Neural crest cell (in vitro differentiated cells): ENCODE measurements around the gene PCDHGC5. TPM values are rescaled to one million over a fixed set of nuclear protein-coding genes. Genes with fewer than 3 reads are reported as not detected.

Source experiments
- DNase-seq: peaks from one replicate; pipeline ENCODE4 v3.0.0; 2021; ENCODE audit warnings: low read depth, mixed read lengths, low spot score
- H3K27ac Mint-ChIP-seq: one replicate; pipeline ENCODE4 v1.8.0; 2021; ENCODE audit warnings: mild to moderate bottlenecking, mixed read lengths; ENCODE audit not compliant: unreplicated experiment
- H3K27me3 Mint-ChIP-seq: 2 replicates; pipeline ENCODE4 v1.8.0; 2021; ENCODE audit warnings: low read depth, mild to moderate bottlenecking, mixed read lengths
- H3K36me3 Mint-ChIP-seq: 2 replicates; pipeline ENCODE4 v1.8.0; 2021; ENCODE audit warnings: low read depth, mild to moderate bottlenecking, mixed read lengths
- H3K4me1 Mint-ChIP-seq: 2 replicates; pipeline ENCODE4 v1.8.0; 2021; ENCODE audit warnings: mixed read lengths
- H3K4me3 Mint-ChIP-seq: one replicate; pipeline ENCODE4 v1.8.0; 2021; ENCODE audit warnings: mild to moderate bottlenecking, mixed read lengths
- H3K9me3 Mint-ChIP-seq: 2 replicates; pipeline ENCODE4 v1.8.0; 2021; ENCODE audit warnings: mixed read lengths
- total RNA-seq: library from RNA; stranded (reverse); gene quantifications from 2 replicates; pipeline ENCODE4 v1.2.1, GENCODE V29; 2021
- TF ChIP-seq, protein P1 (sequence below): fragments of 200-600 bp; sonication (generic); conservative IDR thresholded peaks from 2 replicates; pipeline ENCODE4 v1.5.0; 2021; ENCODE audit warnings: antibody characterized with exemption, mild to moderate bottlenecking

PCDHGC5 gene
- total RNA-seq, 1 donor from 2014 or later: 2.2 TPM

DNA sequence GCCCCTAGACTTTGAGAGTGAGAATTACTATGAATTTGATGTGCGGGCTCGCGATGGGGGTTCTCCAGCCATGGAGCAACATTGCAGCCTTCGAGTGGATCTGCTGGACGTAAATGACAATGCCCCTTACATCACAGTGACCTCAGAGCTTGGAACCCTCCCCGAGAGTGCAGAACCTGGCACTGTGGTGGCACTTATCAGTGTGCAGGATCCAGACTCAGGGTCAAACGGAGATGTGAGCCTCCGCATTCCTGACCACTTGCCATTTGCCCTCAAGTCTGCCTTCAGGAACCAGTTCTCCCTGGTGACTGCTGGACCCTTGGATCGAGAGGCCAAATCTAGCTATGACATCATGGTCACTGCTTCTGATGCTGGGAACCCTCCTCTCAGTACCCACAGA, 2.8 kb upstream of the PCDHGC5 start:
- Mint-ChIP-seq H3K27ac (peak overlapping the region; percentile 21), H3K4me3 (peak overlapping the region; percentile 72), H3K9me3 (peaks cover 2% of the 10 kb centered on the region), H3K27me3 (no peaks in the 10 kb centered on the region), H3K4me1 (peaks cover 61% of the 10 kb centered on the region), H3K36me3 (peaks cover 43% of the 10 kb centered on the region)
- TF ChIP-seq, protein P1, sequence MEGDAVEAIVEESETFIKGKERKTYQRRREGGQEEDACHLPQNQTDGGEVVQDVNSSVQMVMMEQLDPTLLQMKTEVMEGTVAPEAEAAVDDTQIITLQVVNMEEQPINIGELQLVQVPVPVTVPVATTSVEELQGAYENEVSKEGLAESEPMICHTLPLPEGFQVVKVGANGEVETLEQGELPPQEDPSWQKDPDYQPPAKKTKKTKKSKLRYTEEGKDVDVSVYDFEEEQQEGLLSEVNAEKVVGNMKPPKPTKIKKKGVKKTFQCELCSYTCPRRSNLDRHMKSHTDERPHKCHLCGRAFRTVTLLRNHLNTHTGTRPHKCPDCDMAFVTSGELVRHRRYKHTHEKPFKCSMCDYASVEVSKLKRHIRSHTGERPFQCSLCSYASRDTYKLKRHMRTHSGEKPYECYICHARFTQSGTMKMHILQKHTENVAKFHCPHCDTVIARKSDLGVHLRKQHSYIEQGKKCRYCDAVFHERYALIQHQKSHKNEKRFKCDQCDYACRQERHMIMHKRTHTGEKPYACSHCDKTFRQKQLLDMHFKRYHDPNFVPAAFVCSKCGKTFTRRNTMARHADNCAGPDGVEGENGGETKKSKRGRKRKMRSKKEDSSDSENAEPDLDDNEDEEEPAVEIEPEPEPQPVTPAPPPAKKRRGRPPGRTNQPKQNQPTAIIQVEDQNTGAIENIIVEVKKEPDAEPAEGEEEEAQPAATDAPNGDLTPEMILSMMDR: no peak
- DNase-seq: no peak

DNA sequence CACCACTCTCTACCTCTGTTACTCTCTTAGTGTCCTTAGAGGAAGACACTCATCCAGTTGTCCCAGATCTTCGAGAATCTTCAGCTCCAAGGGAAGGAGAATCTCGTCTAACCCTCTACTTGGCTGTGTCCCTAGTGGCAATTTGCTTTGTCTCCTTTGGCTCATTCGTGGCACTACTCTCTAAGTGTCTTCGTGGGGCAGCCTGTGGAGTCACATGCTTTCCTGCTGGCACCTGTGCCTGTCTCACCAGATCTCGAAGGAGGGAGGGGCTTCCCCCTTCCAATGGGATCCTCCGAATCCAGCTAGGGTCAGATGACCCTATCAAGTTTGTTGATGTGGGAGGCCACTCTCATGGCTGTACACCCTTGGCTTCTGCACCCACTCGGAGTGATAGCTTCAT, 1.8 kb upstream of the PCDHGC5 start:
- H3K4me1 Mint-ChIP-seq: peaks cover 57% of the 10 kb centered on the region
- H3K27ac Mint-ChIP-seq: no peak overlapping the region
- DNase-seq: no peak
- peak overlapping the region; percentile 59 for H3K4me3 Mint-ChIP-seq
- TF ChIP-seq, protein P1: no peak
- peaks cover 46% of the 10 kb centered on the region for H3K36me3 Mint-ChIP-seq
- H3K9me3 Mint-ChIP-seq: peaks cover 2% of the 10 kb centered on the region
- no peaks in the 10 kb centered on the region for H3K27me3 Mint-ChIP-seq

DNA sequence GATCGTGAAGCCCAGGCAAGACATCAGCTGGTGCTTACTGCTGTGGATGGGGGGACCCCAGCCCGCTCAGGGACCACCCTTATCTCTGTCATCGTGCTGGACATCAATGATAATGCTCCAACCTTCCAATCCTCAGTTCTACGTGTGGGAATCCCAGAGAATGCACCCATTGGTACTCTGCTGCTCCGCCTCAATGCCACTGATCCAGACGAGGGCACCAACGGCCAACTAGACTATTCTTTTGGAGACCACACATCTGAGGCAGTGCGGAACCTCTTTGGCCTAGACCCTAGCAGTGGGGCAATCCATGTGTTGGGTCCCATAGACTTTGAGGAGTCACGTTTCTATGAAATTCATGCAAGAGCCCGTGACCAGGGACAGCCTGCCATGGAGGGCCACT, 960 bp downstream of the PCDHGC5 start:
- peaks cover 54% of the 10 kb centered on the region for H3K4me1 Mint-ChIP-seq
- TF ChIP-seq, protein P1: no peak
- DNase-seq: no peak
- peaks cover 52% of the 10 kb centered on the region for H3K36me3 Mint-ChIP-seq
- H3K4me3 Mint-ChIP-seq: peak overlapping the region; percentile 34
- peak overlapping the region; percentile 62 for H3K27ac Mint-ChIP-seq
- H3K9me3 Mint-ChIP-seq: peaks cover 2% of the 10 kb centered on the region
- H3K27me3 Mint-ChIP-seq: no peaks in the 10 kb centered on the region

DNA sequence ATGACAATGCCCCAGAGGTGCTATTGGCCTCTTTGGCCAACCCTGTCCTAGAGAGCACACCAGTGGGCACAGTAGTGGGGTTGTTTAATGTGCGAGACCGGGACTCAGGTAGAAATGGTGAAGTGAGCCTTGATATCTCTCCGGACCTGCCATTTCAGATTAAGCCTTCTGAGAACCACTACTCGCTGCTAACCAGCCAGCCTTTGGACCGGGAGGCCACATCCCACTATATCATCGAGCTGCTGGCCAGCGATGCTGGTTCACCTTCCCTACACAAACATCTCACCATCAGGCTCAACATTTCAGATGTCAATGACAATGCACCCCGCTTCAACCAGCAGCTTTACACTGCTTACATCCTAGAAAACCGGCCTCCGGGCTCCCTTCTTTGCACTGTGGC, 1.4 kb downstream of the PCDHGC5 start:
- H3K27ac Mint-ChIP-seq: peak overlapping the region; percentile 62
- H3K4me1 Mint-ChIP-seq: peaks cover 54% of the 10 kb centered on the region
- H3K4me3 Mint-ChIP-seq: peak overlapping the region; percentile 34
- peaks cover 2% of the 10 kb centered on the region for H3K9me3 Mint-ChIP-seq
- H3K36me3 Mint-ChIP-seq: peaks cover 47% of the 10 kb centered on the region
- no peaks in the 10 kb centered on the region for H3K27me3 Mint-ChIP-seq
- DNase-seq: no peak
- TF ChIP-seq, protein P1: no peak

DNA sequence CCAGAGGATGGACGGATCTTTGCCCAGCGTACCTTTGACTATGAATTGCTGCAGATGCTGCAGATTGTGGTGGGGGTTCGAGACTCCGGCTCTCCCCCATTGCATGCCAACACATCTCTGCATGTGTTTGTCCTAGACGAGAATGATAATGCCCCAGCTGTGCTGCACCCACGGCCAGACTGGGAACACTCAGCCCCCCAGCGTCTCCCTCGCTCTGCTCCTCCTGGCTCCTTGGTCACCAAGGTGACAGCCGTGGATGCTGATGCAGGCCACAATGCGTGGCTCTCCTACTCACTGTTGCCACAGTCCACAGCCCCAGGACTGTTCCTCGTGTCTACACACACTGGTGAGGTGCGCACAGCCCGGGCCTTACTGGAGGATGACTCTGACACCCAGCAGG, 1.9 kb downstream of the PCDHGC5 start:
- TF ChIP-seq, protein P1: no peak
- H3K27ac Mint-ChIP-seq: peak overlapping the region; percentile 6
- peaks cover 56% of the 10 kb centered on the region for H3K4me1 Mint-ChIP-seq
- DNase-seq: no peak
- peaks cover 45% of the 10 kb centered on the region for H3K36me3 Mint-ChIP-seq
- no peaks in the 10 kb centered on the region for H3K27me3 Mint-ChIP-seq
- peaks cover 2% of the 10 kb centered on the region for H3K9me3 Mint-ChIP-seq
- peak overlapping the region; percentile 56 for H3K4me3 Mint-ChIP-seq
